Sigmoid colon (tissue), 3 donors: ENCODE data around the gene CDNF.

Experiments used
- CTCF ChIP-seq, 4 experiments: fragments of 450-650 bp in 3 of 4; fragments of 200-600 bp in 1 of 4; IDR thresholded peaks; one replicate each; pipeline ENCODE4 v1.5.1; 2016 to 2019; ENCODE audit warnings: antibody characterized with exemption in 4 of 4, mild to moderate bottlenecking in 3 of 4, moderate library complexity in 2 of 4
- POLR2A ChIP-seq, 2 donors: fragments of 450-650 bp; IDR thresholded peaks; one replicate each; pipeline ENCODE4 v1.6.1; 2016; ENCODE audit warnings: antibody characterized with exemption in 2 of 2, mild to moderate bottlenecking in 2 of 2, moderate library complexity in 2 of 2

GRCh38 chr10:14826076-14826829 is 11.6 kb downstream of the CDNF start:
- no peak for TF ChIP-seq POLR2A (IDR thresholded peaks at IDR 0.05)
- no peak for TF ChIP-seq CTCF (IDR thresholded peaks at IDR 0.05)
